GM19193 (cell line): Measurements from ENCODE around the gene PRADC1.

Experiments
- POLR2A ChIP-seq: IDR thresholded peaks from 4 replicates; pipeline ENCODE4 v1.6.1; 2011; ENCODE audit not compliant: insufficient read depth, insufficient read length; ENCODE audit errors: extremely low read depth

Gene PRADC1

GRCh38 chr2:73228631-73229030 is 4.4 kb downstream of the PRADC1 start:
- TF ChIP-seq POLR2A: no peak

- no peak for TF ChIP-seq POLR2A
These were observed 6.0 kb downstream of the PRADC1 start for GRCh38 chr2:73227086-73227485.

- no peak for TF ChIP-seq POLR2A
These were observed 7.3 kb downstream of the PRADC1 start for GRCh38 chr2:73225513-73226360.

- TF ChIP-seq POLR2A: no peak
These were observed 9.2 kb downstream of the PRADC1 start for GRCh38 chr2:73223821-73224220.

- no peak for TF ChIP-seq POLR2A
These were observed 14.7 kb downstream of the PRADC1 start for GRCh38 chr2:73218298-73218697.

- TF ChIP-seq POLR2A: no peak
These were observed 15.2 kb downstream of the PRADC1 start for GRCh38 chr2:73217826-73218225.

- no peak for TF ChIP-seq POLR2A
These were observed 15.9 kb downstream of the PRADC1 start for GRCh38 chr2:73217160-73217559.

- TF ChIP-seq POLR2A: no peak
These were observed 17.8 kb downstream of the PRADC1 start for GRCh38 chr2:73215254-73215653.

GRCh38 chr2:73214120-73215035 is 18.7 kb downstream of the PRADC1 start, which contains the start of gene SMYD5:
Gene SMYD5 (plus strand): TSS chr2:73214245. CDS start chr2:73214267, 22 bp downstream.
- peak; percentile 66 for TF ChIP-seq POLR2A

- TF ChIP-seq POLR2A: no peak
These were observed 20.4 kb downstream of the PRADC1 start for GRCh38 chr2:73212448-73213176.

- TF ChIP-seq POLR2A: no peak
These were observed 21.0 kb downstream of the PRADC1 start for GRCh38 chr2:73212098-73212447.

- no peak for TF ChIP-seq POLR2A
These were observed 22.3 kb downstream of the PRADC1 start for GRCh38 chr2:73210696-73211095.

- TF ChIP-seq POLR2A: no peak
These were observed 23.0 kb downstream of the PRADC1 start for GRCh38 chr2:73210019-73210418.

- no peak for TF ChIP-seq POLR2A
These were observed 24.8 kb downstream of the PRADC1 start for GRCh38 chr2:73208258-73208657.

GRCh38 chr2:73205611-73206010 is 27.4 kb downstream of the PRADC1 start:
- TF ChIP-seq POLR2A: no peak
